Bronchial smooth muscle cell (primary cell): ENCODE data around the gene EBP. TPM values are rescaled to one million over a fixed set of nuclear protein-coding genes. Genes with fewer than 3 reads are reported as not detected.

Experiments used
- total RNA-seq: library from RNA; depleted of rRNA; stranded (reverse); fragments of >200 nt; gene quantifications from 2 replicates; pipeline ENCODE4 v1.2.1, GENCODE V29; 2014

Gene EBP
- total RNA-seq: 26.8 and 52.2 TPM in 2 replicates

DNA sequence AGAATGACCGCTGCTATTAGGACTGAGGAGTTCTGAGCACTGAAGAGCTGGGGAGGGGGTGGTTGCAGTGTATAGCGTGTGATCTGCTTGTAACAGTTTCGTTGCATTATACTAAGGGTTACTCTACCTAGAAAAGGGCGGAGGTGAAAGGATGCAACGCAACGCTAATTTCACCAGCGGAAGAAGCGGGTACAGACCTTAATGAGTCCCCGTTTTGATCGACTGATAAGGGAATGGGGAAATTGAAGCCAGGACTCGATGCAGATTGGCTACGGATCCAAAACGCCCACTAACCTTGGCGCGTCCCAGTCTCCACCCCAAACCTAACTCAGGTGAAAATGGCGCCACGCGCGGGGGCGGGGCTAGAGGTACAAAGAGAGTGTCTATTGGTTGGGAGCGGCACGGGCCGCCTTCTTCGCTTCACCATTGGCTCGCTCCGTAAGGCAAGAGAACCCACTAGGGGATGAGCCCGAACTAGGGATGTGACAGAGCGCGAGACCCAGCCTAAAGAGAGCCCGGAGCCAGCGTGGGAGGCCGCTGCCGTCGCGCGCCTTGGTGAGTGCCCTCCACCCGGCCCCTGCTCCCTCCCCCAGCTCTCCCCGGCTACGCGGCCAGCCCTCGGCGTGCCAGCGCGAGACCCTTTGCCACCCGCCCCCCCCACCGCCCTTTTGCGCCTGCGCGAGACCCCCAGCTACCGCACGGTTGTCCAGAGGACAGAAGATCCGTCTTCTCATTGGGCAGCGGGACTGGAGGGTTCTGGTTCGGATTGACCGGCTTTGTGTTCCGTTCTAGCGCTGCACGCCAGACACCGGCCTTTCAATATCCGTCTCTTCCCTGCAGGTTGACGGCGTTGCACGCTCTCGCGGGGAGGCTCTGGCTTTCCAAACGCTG is at the start of gene EBP:
Gene EBP, plus strand, starts transcription at position 456 of the 891 bp plus-strand sequence. CDS start 1,964 bp downstream, outside the sequence.

DNA sequence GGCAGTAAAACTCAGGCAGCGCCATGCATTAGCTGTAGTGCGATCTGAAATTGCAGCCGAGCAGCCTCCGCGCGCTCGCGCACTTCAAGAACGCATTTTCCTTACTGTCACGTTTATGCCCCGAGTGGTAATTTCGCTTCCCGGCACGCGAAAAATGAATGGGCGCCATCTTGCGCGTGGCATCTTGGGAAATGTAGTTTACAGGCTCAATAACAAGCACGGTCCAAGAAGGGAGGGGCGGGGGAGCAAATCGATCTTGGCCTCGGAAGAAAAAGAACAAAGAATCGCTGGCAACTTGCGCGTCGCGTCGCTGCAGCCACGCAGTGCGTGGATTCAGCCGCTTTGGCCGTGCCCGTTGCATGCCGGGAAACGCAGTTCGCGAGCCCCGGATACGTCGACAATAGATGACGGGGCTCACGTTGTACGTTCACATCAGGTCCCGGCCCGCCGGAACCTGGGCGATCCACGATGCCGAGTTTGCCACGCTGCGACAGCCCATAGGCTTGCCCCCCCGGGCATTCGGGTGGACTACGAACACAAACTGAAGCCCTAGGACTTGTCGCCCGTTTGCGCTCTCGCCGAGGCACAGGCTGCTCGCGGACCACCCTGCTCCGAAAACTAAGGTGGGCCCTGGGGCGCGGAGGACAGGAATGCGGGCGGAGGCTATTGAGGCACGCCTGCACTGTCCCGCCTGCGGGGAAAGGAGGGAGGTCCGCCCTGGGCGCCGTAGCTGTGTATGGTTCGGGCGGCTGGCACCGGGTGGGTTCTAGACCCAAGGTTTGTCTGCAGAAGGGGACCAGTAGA is 45.6 kb upstream of the EBP start, which contains the start of gene FTSJ1:
Gene FTSJ1, plus strand, starts transcription at position 426 of the 804 bp plus-strand sequence. CDS start 1,849 bp downstream, outside the sequence.

DNA sequence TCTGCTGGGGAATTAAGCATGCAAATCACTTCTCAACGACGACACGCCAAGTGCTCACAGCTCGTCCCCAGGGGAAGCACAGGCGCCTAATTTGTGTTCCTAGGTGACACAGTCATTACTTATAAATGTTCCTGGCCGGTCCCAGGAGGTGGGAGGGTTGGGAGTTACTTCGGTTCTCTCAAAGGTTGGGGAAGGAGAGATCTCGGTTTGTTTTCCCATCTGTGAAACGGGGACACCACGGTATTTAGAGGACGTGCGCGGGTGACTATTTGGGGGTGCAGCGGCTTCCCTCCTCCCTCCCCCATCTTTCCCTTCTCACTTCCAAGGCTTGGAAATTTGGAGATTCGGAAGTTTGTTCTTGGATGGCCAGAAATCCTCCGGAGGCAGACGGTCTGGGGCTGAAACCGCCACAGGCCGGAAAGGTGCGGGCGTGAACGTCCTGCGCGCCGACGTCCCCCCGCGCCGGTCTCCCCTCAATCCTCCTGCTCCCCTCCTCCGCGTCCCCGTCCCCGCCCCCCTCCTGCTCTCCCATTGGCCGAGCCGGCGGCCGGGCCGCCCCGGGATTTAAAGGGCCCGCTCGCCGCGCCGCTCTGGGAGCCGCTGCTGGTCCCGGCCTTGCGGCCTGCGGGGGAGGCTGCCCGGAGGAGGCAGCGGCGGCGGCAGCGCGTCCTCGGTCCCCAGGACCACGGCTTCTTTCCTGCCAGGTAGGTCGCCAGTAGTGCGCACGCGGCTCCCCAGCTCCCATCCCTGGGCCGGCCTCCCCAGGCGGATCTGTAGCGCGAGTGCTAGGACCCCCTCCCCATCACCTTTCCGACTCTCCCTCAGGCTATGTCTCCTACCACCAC is 13.0 kb upstream of the EBP start, which contains the start of gene PORCN:
Gene PORCN, plus strand, starts transcription at position 593 of the 845 bp plus-strand sequence. CDS start 829 bp downstream, outside the sequence.

DNA sequence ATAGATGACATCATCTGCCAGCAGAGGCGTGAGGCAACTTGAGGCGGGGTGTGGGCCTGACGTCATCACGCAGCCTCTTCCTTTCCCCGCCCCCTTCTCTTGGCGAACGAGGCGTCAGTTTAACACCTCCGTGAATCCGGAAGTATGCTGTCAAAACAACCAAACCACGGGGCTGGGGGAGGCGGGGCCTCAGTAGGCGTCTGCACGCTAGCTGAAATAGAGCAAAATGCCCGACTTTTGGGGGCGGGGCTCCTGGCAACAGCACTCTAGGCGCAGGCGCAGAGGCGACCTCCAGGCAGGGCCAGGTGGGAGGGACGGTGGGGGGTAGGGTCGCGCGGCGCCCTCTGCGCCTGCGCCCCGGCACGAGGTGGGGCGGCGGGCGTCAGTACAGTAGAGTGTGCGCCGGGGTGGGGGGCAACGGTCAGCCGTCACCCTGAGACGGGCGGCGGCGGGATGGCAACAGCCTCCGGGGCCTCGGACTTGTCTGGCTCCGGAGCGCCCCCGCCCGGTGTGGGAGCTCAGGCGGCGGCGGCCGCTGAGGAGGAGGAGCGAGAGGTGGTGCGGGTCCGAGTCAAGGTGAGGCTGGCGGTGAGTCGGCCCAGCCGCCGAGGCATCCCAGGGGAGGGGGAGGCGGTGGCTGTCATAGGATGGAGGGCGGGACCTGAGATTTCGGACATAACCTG is 17.9 kb downstream of the EBP start, which contains the start of gene TBC1D25:
Gene TBC1D25, plus strand, starts transcription at position 370 of the 683 bp plus-strand sequence. Its CDS starts 84 bp downstream, at position 454.

DNA sequence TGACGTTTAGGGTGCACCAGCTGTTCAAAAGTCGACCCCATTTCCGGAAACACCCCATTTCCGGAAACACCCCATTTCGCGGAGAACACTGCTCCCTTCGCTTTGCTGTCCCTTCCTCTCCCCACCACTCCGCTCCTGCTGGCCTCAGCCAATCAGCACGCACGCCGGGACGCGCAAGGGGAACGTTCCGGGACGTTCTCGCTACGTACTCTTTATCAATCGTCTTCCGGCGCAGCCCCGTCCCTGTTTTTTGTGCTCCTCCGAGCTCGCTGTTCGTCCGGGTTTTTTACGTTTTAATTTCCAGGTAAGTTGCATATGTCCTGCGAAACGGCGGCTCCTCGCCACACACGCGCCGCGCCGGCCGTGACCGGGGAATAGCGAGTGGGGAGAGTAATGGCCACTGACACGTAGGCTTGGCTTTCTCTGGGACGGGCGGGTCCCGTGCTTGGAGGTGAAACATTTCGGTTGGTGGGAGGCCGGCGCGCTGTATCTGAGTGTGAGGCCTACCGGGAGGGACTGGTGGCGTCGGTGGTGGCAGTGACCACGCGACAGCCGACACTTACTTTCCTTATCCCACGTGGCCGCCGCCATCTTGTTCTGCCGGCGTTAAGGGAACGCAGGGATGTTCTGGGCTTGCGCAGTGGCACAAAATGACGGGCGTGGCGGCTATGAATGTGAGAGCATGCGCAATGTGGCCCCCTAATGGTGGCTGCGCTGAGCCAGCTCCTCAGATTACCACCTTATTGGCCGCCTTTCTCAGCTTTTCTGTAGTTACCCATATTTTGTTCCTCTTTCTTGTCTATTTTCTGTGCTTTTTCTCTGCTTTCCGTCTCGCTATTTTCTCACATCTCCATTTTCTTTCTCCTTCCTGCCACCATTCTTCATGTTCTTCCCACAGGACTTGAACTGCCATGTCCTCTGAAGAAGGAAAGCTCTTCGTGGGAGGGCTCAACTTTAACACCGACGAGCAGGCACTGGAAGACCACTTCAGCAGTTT is 53.0 kb downstream of the EBP start, which contains the start of gene RBM3:
Gene RBM3, plus strand, starts transcription at position 215 of the 997 bp plus-strand sequence. Its CDS starts 697 bp downstream, at position 912.

Other genes with a start within 250 kb of the EBP start
- gene SSX3, start 165.1 kb upstream of the EBP start, total RNA-seq: not detected in 2 replicates
- not detected in 2 replicates for gene SSX4, start 138.3 kb upstream of the EBP start, total RNA-seq
- not detected in 2 replicates for gene SSX4B, start 109.8 kb upstream of the EBP start, total RNA-seq
- gene SLC38A5, start 51.5 kb upstream of the EBP start, total RNA-seq: 40.0 and 44.6 TPM in 2 replicates
- 24.0 and 27.0 TPM in 2 replicates for gene FTSJ1, start 45.6 kb upstream of the EBP start, total RNA-seq
- gene PORCN, start 12.8 kb upstream of the EBP start, total RNA-seq: 7.3 and 10.1 TPM in 2 replicates
- gene TBC1D25, start 17.9 kb downstream of the EBP start, total RNA-seq: 4.4 and 5.7 TPM in 2 replicates
- 63.7 and 238 TPM in 2 replicates for gene RBM3, start 52.7 kb downstream of the EBP start, total RNA-seq
- 139 and 289 TPM in 2 replicates for gene WDR13, start 75.7 kb downstream of the EBP start, total RNA-seq
- gene WAS, start 162.0 kb downstream of the EBP start, total RNA-seq: 0.26 and 0.32 TPM in 2 replicates
- gene SUV39H1, start 174.9 kb downstream of the EBP start, total RNA-seq: 0.86 and 1.7 TPM in 2 replicates
- not detected in 2 replicates for gene GLOD5, start 239.9 kb downstream of the EBP start, total RNA-seq